NCI-H446 treated with DMSO at 0.1 percent for 48 hours (cell line): Measurements from ENCODE around the gene PAX8.
A peak's percentile ranks its signal among the peaks of the same experiment; 100 is the strongest.
"Not testable (repeated sequence)": the region's sequence is repeated elsewhere in the genome, so short reads cannot be mapped to it uniquely, and the experiment has no call there.

ENCODE experiments used
- DNase-seq: peaks from one replicate; lab custom pipeline; 2025; lab: John Stamatoyannopoulos, UW

Gene PAX8

DNA sequence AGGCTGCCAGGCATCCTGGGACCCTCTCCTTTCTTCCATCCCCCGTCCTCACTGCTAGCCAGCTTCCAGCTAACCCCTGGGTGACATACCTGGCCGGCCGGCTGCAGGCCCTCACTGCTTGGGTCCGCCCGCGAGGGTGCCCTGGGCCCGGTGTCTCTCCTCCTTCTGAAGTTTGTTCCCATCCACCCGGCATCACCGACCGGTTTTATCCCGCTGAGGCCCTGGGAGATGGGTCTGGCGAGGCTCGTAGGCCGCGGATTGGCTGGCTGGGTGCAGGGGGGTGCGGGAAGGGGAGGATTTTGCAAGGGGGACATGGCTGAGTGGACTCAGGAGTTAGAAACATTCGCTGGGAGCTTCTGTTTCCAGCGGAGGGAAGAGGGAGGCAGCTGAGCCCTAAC lies at the start of gene PAX8:
PAX8 (minus strand) TSS at position 180 of the 398 bp plus-strand sequence. CDS start 527 bp downstream, outside the sequence.
- no peak for DNase-seq

DNA sequence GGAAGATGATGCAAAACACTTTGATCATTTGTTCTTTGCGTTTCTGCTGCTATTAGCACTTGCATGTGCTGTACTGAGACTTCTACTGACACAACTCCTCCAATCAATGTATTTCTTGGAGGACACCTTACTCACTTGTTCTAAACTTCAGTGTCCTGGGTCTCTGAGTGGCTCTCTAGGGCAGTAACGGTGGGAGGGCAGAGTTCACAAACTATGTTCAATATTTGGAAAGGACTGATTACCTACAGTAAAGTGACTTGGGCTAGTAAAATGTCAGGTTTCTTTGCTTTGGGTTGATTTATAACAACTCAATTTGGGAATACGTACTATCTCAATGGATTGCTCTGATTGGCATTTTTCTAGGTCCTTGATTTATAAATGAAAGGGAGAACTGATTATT lies 49.3 kb upstream of the PAX8 start:
- DNase-seq: no peak

DNA sequence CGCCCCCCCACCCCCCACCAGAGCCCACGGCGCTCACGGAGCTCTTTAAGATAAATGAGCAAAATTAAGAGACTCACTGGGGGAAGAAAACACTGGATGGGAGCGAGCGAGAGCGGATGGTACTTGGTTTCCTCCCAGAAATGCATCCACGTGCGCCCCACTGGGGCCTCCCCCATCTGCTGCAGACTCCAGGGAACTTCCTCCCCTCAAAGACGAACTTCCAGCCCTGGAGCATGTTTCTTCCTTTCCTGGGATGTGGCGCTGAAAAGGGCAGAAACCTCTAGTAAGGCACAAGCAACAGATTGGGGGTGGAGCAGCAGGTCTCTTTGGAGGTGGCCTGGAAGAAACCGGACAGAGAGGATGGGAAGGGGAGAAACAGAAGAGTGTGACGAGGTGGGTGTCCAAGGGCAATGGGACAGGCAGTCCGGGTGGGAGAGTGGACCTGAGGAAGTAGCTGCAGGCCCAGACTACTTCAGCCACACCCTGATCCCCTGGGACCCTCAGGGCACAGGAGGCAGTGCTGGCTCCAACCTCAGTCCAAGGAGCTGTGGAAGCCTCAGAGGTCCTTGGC lies 46.5 kb upstream of the PAX8 start:
- not testable (repeated sequence) for DNase-seq

DNA sequence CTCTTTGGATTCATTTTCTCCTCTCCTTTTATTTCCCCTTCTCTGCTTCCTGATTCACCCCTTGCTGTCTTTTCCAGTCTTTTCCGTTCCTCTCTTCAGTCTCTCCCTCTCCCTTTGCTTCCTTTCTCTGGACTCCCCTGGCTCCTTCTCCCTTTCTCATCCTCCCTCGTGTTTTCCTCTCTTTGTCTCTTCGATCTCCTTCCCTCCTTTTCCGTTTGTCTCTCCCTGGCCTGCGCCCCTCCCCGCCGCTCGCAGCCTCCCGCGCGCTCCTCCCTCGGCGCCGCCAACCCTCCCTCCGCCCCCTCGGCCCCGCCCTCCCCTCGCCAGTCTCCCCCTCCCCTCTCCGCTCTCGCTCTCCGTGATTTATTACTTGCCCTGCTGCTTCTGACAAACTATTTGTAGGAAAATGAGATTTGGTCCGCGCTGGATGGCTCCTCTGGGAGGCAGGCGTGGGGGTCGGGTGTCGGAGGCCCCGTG lies 46.0 kb upstream of the PAX8 start:
- DNase-seq: peak; percentile 66

DNA sequence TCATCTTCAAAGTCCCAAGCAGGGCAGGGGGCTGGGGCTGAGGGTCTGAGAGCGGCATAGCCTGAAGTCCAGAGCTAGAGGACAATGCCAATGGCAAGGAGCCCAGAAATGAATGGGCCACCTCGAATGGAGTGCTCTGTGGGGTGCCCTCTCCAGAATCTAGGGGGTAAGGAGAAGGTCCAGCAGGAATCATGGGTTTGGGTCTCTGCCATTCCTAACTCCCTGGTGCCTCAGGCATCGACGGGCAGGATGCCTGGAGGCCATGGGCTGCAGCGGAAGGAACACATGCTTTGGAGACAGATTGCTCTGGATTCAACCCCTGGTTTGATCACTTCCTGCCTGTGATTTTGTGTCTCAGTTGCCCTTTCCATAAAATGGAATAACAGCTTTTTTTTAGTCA lies 44.4 kb upstream of the PAX8 start:
- DNase-seq: not testable (repeated sequence)

DNA sequence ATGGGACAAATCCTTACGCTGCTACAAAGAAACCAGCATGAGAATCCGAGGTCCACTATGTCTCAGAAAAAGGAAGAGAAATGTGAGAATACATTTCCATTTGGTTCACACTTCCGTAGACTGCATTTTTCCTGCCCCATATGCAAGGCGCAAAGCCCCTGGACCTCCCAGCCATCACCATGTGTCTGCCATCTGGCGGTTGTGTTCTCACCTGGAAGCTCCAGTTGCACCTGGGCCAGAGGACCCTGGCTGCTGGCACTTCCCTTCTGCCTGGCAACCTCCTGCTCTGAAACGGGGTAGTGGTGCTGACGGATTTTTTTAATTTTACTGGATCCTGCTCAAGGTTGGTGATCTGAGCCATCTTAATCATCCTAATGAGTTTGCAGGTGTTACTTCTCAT lies 41.4 kb upstream of the PAX8 start:
- not testable (repeated sequence) for DNase-seq

DNA sequence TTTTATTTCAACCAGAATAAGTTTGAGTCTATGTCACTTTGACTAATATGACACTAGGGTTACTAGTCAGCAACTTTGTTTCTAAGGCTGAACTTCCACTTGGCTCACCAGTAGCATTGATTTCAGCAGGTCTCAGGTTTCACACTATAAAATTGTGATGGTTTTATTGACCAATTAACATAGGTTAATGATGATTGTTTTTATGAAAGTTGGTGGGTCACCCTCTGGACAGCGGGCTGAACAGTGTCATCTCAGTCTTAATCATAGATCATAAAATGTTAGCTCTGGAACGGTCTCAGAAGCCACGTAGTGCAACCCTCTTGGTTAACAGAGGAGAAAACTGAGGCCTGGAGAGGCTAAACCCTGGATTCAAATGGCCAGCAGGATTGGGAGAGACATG lies 40.2 kb upstream of the PAX8 start:
- DNase-seq: not testable (repeated sequence)

DNA sequence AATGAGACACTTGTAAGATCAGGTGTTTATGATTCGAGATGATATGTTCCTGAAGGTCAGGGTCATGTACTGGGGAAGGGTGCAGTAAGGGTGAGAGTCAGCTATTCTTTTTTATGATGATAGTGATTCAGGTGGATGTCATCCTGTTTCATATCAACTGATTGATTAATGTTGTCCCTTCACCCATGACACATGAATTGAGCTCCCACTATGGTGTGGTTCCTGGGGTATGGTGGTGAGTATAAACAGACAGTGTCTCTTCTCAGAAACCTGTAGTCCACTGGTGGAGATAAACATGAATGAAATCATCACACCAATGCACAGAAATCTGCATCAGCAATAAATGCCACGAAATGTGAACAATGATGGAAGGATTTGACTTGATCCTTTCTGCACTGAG lies 37.4 kb upstream of the PAX8 start:
- DNase-seq: no peak

DNA sequence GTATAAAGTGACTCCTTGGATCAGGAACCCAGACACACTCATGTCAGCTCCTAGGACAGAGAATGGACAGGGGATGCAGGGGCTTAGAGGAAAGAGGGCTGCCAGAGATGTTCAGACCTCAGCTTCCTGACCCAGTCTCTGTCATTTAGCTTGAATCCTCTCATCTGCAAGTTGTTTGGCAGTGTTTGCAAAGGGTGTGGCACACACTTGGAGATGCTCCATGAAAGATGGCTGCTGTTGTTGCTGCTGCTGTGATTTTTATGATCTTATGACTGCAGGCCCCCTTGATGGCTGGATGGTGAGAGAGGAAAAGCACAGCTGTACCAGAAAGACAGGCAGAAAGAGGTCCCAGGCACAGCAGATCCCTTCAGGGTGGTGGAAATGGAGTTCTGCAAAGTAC lies 35.9 kb upstream of the PAX8 start:
- DNase-seq: not testable (repeated sequence)

DNA sequence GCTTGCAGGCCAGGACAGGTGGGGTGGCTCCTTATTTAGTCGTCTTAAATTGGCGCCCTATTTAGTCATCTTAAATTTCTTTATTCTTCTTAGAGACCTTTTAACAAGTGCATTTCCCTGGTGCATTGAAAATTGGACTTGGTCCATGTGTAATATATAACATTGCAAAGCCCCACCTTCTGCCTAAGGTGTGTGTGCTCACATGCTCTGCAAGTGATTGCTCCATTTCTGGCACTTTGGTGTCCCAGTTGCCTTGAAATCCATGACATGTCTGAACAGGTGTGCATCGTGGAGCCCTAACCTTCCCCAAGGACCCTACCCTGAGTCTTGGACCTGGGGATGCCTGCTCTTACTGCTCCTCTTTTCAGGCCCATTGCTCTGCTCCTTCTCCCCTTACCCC lies 35.5 kb upstream of the PAX8 start:
- not testable (repeated sequence) for DNase-seq

DNA sequence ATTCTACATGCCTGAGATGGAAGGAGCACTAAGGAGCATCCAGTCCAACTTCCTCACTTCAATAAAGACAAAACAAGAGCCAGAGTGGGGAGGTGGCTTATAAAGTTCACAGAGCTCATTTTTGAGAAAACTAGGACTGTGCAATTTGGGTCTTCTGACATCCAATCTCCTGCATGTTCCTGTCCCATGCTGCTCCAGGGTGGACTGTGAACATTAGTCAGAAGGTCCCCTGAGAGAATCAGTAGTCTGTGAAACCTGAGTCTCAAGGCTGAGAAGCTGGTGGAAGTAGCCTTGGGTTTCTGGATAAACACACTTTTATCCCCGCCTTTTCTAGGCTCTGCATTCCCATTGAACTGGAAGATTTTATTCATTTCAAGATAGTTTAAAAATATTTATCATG lies 33.1 kb upstream of the PAX8 start:
- not testable (repeated sequence) for DNase-seq

DNA sequence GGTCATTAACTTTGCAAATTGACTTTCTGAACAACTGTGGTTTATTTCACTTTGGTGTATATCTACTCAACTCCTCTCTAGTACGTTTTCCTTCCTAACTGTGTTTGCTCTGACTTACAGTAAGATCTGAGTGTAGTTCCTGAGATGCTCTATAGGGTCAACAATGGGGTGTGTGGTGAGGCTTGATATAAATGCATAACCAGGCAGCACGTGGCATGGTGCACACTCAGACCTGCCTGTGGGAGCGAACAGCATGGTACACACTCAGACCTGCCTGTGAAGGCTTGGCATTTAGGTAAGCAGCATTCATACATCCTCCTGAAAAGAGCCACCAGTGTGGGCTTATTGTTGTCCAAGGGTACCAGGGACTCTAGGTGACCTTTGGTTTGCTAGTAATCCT lies 32.5 kb upstream of the PAX8 start:
- DNase-seq: not testable (repeated sequence)

DNA sequence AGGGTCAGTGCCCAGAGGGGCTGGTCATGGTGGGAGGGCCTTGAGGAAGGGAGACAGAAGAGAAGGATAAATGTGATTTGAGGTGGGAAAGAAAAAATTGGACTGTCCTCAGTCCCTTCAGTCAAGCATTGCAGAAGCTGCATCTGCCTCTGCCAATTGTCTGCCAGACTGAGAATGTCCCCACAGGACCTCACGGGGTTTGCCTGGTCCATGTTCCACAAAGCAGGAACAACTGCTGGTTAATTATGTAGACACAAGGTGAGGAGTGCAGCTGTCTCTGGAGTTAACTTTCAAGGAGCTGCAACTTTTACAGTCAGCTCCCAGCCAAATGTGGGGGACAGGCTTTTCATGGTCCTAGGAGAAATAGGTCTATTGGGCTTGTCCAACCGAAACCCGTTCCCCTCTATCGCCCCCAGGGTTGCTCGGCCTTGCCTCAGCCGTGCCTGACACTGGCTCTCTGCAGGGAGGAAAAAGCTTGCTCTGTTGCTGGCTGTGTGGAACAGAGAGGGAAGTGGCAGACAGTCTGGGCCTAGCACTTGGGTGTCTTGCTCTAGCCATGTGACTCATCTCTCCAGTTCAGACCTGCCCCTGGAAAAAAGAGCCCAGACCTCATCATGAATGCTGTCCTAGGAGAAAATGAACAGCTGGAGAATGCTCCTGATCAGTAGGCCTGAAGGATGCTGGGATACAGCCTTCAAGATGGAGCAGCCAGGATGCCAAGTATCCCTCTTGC lies 31.1 kb upstream of the PAX8 start:
- no peak for DNase-seq

DNA sequence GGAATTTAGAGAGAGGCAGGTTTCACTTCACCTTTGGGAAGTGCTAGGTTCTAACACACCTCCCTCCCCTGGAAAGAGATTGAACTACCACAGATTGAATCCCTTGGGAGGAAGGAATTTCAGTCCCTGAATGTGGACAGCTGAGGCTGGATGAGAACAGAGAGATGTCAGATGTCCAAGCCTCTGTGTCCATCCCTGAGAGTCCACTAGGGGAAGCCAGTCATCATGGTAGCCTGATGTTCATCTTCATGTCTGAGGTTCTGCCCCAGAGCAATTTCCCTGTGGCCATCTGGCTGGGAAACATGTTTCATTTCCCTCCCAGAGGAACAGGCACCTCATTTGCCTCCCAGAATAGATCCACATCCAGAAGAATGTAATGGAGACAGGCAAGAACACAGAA lies 30.1 kb upstream of the PAX8 start:
- DNase-seq: not testable (repeated sequence)

DNA sequence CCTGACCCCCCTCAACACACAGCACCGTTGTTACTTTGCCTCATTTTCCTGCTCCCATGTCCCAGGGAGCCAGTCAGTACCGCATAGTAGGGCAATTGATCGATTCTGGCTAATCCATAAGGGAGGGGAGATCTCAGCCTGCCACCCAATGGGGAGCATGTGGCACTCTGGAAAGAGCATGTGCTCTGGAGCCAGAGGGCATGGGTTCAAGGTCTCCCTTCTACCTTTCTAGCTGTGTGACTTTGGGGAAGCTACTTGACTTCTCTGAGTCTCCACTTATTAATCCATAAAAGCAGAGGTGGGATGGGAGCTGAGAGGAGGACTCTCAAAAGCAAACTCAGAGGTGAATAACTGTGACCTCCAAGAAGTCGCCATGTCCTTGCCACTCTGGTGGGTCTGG lies 27.5 kb upstream of the PAX8 start:
- not testable (repeated sequence) for DNase-seq

DNA sequence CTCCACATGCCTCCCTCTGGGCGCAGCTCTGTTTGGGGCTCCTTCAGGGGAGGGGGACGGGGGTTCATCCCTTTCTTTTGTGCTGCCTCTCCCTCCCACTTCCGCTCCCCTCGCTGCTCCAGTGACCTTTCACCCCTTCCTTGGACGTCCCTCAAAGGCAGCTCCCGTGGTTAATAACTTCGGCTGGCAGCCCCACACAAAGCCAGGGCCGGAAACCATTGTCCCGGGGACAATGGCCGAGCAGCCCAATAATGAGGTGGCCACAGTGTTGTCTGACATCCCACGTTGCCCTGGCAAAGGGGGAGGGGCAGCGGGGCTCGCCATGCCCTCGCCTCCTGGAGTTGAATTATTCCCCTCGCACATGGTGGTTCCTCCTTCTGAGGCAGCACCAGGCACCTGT lies 27.0 kb upstream of the PAX8 start:
- not testable (repeated sequence) for DNase-seq

DNA sequence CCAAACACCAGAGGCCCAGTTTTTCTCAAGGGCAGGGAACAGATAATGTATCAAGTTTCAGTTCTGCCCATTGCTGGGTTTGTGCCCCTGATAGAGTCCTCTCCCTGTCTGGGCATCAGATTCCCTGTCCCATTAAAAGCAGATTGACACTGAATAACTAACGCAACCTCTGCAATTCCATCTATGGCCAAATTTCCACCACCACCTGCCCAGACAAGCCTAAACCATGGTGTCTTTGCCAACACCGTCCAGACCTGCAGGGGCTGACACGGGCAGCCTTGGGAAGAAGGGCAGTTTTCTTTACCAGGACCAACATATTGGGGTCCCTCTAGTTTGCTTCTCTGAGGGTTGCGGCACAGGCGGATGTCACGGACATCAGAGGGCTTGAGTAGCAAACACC lies 26.4 kb upstream of the PAX8 start:
- no peak for DNase-seq

DNA sequence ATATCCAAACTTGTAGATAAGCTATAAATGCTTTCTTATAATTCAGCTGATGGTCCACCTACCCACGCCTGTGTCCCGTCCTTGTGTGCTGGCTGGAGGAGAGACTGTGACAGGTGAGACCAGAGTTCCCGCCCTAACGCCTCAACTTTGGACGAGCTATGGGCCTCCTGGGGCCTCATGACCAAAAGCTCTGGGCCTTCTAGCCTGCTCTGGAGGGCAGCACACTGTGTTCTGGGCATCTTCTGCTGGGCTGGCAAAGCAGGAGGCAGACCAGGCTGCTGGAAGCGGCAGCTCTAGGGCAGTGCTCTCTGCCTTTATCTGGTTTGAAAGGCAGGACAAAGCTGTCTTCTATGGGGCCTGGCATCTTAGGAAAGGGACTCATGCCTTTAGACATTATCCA lies 26.0 kb upstream of the PAX8 start:
- no peak for DNase-seq

DNA sequence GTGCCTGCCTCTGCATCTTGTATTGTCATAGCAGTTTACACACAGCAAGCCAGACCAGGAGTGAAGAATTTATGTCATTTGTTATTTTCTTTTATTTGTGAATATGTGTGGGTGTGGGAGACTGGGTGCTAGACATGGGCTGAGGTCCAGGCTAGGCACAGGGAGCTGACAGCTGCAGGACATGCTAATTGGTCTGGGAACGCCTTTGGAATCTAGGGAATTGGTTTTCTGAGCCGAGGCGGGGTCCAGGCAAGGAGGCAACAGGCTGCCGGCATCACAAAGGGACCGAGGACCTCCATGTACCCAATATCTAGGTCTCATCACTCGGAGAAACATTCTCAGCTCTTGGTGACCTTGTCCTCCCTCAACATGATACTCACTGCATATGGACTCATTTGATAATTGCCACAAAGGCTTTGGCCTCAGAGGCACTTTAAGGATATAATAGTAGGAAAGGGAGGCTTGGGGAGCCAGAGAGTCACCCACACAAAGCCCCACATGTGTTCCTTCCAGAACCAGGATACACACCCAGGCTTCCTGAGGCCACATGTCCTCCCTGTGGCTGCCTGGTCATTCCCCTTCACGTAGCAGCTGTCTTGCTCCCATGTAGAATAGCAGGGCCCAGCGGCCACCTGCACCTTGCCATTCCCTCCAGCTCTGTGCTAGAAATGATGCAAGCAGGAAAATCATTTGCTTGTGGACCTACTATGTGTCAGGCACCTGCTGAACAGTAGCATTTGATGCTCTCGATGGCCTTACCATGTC lies 23.7 kb upstream of the PAX8 start:
- not testable (repeated sequence) for DNase-seq

DNA sequence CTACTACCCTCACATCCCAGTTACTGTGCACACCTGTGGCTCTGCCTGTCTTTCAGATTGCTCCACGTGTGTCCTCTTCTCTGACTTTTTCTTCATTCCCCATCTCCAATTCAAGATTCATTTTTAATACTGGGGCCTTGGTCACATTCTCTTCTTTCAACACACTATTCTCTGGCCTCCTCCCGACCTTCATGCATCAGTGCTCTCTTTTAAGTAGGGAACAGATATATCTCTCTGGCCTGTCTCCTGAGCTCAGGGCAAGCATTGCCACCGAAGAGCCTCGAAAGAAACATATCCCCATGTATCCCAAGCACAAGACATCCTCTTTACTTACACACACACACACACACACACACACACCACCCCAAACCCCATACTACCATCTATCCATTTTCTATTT lies 21.6 kb upstream of the PAX8 start:
- no peak for DNase-seq

DNA sequence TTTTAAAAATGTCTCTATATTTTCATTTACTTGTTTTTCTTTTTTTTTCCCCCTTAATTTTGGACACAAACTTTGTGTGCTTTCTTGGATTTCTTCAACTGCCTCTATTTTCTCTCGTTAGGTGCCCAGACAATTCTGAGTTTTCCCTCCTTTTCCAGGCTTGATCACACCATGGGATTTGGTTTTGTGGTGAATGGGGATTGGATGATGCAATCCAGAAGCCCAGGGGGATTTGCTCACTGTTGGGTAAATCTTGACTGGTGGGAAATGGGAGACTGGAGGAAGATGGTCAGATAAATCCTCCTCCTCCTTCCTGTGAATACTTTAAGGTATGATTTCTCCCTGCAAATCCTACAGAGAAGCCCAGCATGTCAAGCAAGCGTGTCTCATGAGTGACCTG lies 19.5 kb upstream of the PAX8 start:
- DNase-seq: no peak

DNA sequence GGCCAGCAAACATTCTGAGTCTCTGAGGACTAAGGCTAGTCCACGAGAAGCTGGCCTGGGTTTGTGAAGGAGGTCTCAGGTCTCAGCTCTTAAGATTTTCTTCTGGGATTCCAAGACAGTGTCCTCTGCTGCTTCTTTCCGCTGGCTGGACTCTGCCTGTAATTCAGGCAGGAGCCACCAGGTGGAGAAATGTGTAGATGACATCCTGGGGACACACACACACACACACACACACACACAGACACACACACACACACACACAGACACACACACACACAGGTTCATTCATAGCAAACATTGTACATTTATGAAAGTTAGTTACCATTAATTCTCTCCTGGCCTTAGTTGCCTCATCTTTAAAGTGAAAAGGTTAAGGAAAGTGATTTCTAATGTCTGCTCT lies 18.9 kb upstream of the PAX8 start:
- not testable (repeated sequence) for DNase-seq

DNA sequence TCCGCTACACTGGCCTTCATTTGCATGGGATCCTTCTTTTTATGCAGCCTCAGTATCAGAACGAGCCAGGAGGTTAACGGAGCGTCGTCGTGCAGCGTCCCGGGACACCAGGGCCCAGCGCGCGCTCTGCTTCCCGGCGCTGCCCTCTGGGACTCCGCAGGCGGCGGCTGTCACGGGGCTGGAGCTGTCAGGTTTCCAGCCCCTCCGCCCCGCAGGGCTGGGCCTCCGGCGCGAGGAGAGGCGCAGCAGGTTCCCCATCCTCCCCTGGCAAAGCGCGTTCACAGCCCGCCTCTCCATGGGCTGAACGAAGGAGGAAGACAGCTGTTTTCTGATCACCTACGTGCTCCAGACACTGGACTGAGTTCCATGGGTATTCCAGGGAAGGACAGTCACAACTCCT lies 12.5 kb upstream of the PAX8 start:
- DNase-seq: no peak
